Glutamatergic neuron (in vitro differentiated cells): Measurements from ENCODE around the gene SMARCB1. TPM values are rescaled to one million over a fixed set of nuclear protein-coding genes. Genes with fewer than 3 reads are reported as not detected.

Source experiments
- DNase-seq: peaks from one replicate; pipeline ENCODE4 v3.0.0; 2022
- H3K27ac Mint-ChIP-seq: one replicate; pipeline ENCODE4 v1.8.0; 2020; ENCODE audit warnings: mild to moderate bottlenecking, mixed read lengths, inconsistent platforms; ENCODE audit not compliant: unreplicated experiment
- H3K27me3 Mint-ChIP-seq: one replicate; pipeline ENCODE4 v1.8.0; 2020; ENCODE audit warnings: mild to moderate bottlenecking, moderate library complexity, mixed read lengths, inconsistent platforms; ENCODE audit not compliant: unreplicated experiment
- H3K36me3 Mint-ChIP-seq: one replicate; pipeline ENCODE4 v1.8.0; 2020; ENCODE audit warnings: mild to moderate bottlenecking, mixed read lengths, inconsistent platforms; ENCODE audit not compliant: unreplicated experiment
- H3K4me1 Mint-ChIP-seq: one replicate; pipeline ENCODE4 v1.8.0; 2020; ENCODE audit warnings: mild to moderate bottlenecking, low read depth, mixed read lengths, inconsistent platforms; ENCODE audit not compliant: unreplicated experiment
- H3K4me3 Mint-ChIP-seq: one replicate; pipeline ENCODE4 v1.8.0; 2020; ENCODE audit warnings: mild to moderate bottlenecking, mixed read lengths, inconsistent platforms; ENCODE audit not compliant: unreplicated experiment
- H3K9me3 Mint-ChIP-seq: one replicate; pipeline ENCODE4 v1.8.0; 2020; ENCODE audit warnings: mild to moderate bottlenecking, moderate library complexity, mixed read lengths, inconsistent platforms; ENCODE audit not compliant: unreplicated experiment
- CTCF ChIP-seq: fragments of 200-600 bp; sonication (generic); IDR thresholded peaks from one replicate; pipeline ENCODE4 v1.5.0; 2021; ENCODE audit not compliant: partially characterized antibody, unreplicated experiment
- total RNA-seq: library from RNA; stranded (reverse); fragmentation: NEBNext Ultra II Directional; extraction: Animal tissue kit (Norgen Biotek cat#: 25700); gene quantifications from one replicate; pipeline ENCODE4 v1.2.1, GENCODE V29; 2021; ENCODE audit not compliant: unreplicated experiment

SMARCB1 gene
- total RNA-seq, 1 donor from 2014 or later, result 227 TPM

- DNase-seq, result no peak
- Mint-ChIP-seq H3K27me3 (no peaks in the 10 kb centered on the region), H3K36me3 (peaks cover 10% of the 10 kb centered on the region), H3K4me1 (peaks cover 43% of the 10 kb centered on the region), H3K4me3 (peak overlapping the region; percentile 57), H3K27ac (peak overlapping the region; percentile 77), H3K9me3 (peaks cover 11% of the 10 kb centered on the region)
- TF ChIP-seq CTCF, result no peak
Observed at GRCh38 chr22:23791738-23792645, 5.2 kb downstream of the SMARCB1 start.

GRCh38 chr22:23793326-23793725 lies 6.6 kb downstream of the SMARCB1 start:
- Mint-ChIP-seq H3K4me3 (peak overlapping the region; percentile 39), H3K27ac (no peak overlapping the region), H3K9me3 (peaks cover 6% of the 10 kb centered on the region), H3K27me3 (peaks cover 3% of the 10 kb centered on the region), H3K36me3 (peaks cover 10% of the 10 kb centered on the region), H3K4me1 (peaks cover 43% of the 10 kb centered on the region)
- TF ChIP-seq CTCF, result no peak
- no peak for DNase-seq

GRCh38 chr22:23796461-23796860 lies 9.7 kb downstream of the SMARCB1 start:
- peaks cover 10% of the 10 kb centered on the region for H3K36me3 Mint-ChIP-seq
- DNase-seq, result no peak
- TF ChIP-seq CTCF, result no peak
- peaks cover 33% of the 10 kb centered on the region for H3K4me1 Mint-ChIP-seq
- H3K4me3 Mint-ChIP-seq, result no peak overlapping the region
- H3K9me3 Mint-ChIP-seq, result peaks cover 5% of the 10 kb centered on the region
- peaks cover 5% of the 10 kb centered on the region for H3K27me3 Mint-ChIP-seq
- H3K27ac Mint-ChIP-seq, result peak overlapping the region; percentile 45

- peaks cover 25% of the 10 kb centered on the region for H3K4me1 Mint-ChIP-seq
- H3K27me3 Mint-ChIP-seq, result peaks cover 5% of the 10 kb centered on the region
- no peak for TF ChIP-seq CTCF
- peaks cover 7% of the 10 kb centered on the region for H3K36me3 Mint-ChIP-seq
- no peak for DNase-seq
- no peak overlapping the region for H3K27ac Mint-ChIP-seq
- H3K9me3 Mint-ChIP-seq, result peaks cover 4% of the 10 kb centered on the region
- no peak overlapping the region for H3K4me3 Mint-ChIP-seq
Observed at GRCh38 chr22:23800297-23801237, 13.8 kb downstream of the SMARCB1 start.
